ENCODE measurements around the gene GALNT1. TPM values are rescaled to one million over a fixed set of nuclear protein-coding genes. Genes with fewer than 3 reads are reported as not detected.
A peak's percentile ranks its signal among the peaks of the same experiment; 100 is the strongest.

The GALNT1 gene
- total and polyA plus RNA-seq, 2 of the 4 experiments (the other 2 are of a cell fraction) = 24.9 to 43.9 TPM

DNA sequence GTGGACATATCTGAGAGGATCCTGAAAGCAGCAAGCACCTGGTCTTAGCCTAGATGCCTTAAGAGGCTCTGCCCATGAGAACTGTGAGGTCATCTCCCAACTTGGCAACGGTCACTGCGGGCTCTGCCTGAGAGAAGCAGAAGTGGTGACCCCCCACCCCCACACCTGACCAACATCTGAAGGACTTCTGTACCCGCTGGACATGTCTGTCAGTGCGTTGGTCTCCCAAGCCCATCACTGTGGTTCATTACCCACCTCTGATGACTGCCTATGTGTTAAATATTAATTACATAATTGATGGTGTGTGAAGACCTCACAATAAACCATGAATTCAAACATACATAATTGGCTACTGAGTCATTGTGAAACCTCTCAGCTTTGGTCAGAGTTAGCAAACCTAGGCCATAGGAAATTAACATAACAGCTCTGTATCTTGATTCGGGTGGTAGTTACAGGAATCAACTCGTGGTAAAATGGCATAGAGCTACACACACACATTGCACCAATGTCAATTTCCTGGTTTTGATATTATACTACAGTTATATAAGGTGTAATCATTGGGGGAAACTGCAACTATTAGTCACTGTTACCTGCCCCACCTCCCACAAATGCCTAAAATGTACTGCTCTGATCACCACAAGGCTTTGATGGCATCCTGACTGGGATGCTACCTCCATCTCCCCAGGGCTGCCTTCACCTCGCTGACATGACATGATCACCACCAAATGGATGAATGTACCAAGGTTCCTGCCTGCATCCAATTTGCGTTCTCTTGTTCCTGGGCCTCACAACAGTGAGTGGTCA, 4.3 kb upstream of the GALNT1 start:
- Histone ChIP-seq H2BK120ac (ENCODE audit: low read depth, low read length) (no peak overlapping the region), H4K8ac (ENCODE audit: low read depth in 2 of 2, low read length in 2 of 2) (no peak overlapping the region), H3K9me3 (ENCODE audit: control insufficient read depth, insufficient read depth, low read length) (no peaks in the 10 kb centered on the region), H3K36me3 (ENCODE audit: control insufficient read depth, insufficient read depth, low read length) (no peaks in the 10 kb centered on the region), H2AFZ (replicated peaks; ENCODE audit: low read length, poor library complexity) (no peak overlapping the region), H3K18ac (ENCODE audit: low read depth, low read length) (no peak overlapping the region), H2BK15ac (ENCODE audit: low read depth, low read length) (no peak overlapping the region), H3K27me3 (ENCODE audit: control insufficient read depth, insufficient read depth, low read length) (no peaks in the 10 kb centered on the region), H3K4me2 (ENCODE audit: low read depth, low read length) (no peak overlapping the region), H3K9me1 (ENCODE audit: insufficient read depth, low read length) (peaks cover 3% of the 10 kb centered on the region; the same call in 1 of the 2 replicates), H3K23ac (ENCODE audit: low read depth, low read length) (no peak overlapping the region), H2AK5ac (ENCODE audit: low read depth, low read length) (no peak overlapping the region; the same call in 1 of the 2 replicates), H4K5ac (ENCODE audit: low read depth, low read length) (no peak overlapping the region), H2BK20ac (ENCODE audit: low read depth, low read length) (no peak overlapping the region), H3K4ac (ENCODE audit: low read depth, low read length) (0 out of 2 replicates have a peak overlapping the region, but pooled peaks have one; percentile 22), H2AK9ac (replicated peaks; ENCODE audit: low read depth, low read length, poor library complexity) (no peak overlapping the region), H3K9ac (ENCODE audit: low read depth, low read length) (no peak overlapping the region), H4K91ac (ENCODE audit: insufficient read depth, low read depth, low read length) (no peak overlapping the region), H3K4me3 (ENCODE audit: insufficient read depth, low read depth, low read length) (no peak overlapping the region), H3K14ac (replicated peaks; ENCODE audit: low read depth, low read length) (no peak overlapping the region), H3K4me1 (ENCODE audit: control insufficient read depth, insufficient read depth, low read length) (peaks cover 2% of the 10 kb centered on the region), H3K27ac (ENCODE audit: insufficient read depth, low read length) (no peak overlapping the region), H4K20me1 (ENCODE audit: insufficient read depth, low read length) (0 out of 2 replicates have a peak, but pooled peaks cover under 1% of the 10 kb centered on the region), H3K56ac (ENCODE audit: extremely low read depth, insufficient read depth, low read length) (no peak overlapping the region), H3K79me1 (ENCODE audit: low read depth in 1 of 2, low read length in 2 of 2) (peaks cover 2 to 4% of the 10 kb centered on the region in 2 experiments), H2BK5ac (ENCODE audit: low read depth, low read length, poor library complexity, severe bottlenecking) (no peak overlapping the region)
- no TSS peak for BruUV-seq (replicated peaks)
- POLR2A ChIA-PET (ENCODE audit: unreplicated experiment) = no interaction called here
- no peak for ATAC-seq (ENCODE audit: low read depth)
- dilution Hi-C loops (cut with HindIII; ENCODE audit: low sequenced_read_pairs, unreplicated experiment) (no loop called here), intact Hi-C loops (cut with micrococcal nuclease) (loop anchor here (10.0 kb wide), 1 partner anchor 82 kb away; the partner anchor contains the start of gene INO80C), in situ Hi-C loops (cut with MboI; ENCODE audit: low sequenced_read_pairs) (no loop called here)
- 95% methylated on average over 2 of the region's 8 CpGs; no CpG with 5 or more reads in 1 of the 2 experiments for WGBS, 2 experiments (ENCODE audit: extremely low coverage in 2 of 2, insufficient read length in 1 of 2)
- CTCF ChIA-PET = no interaction called here
- DNase-seq = no peak
- no peak for TF ChIP-seq NFE2L2 (IDR thresholded peaks at IDR 0.05; ENCODE audit: low read depth, low read length)
- no peak for TF ChIP-seq SMC3 (IDR thresholded peaks at IDR 0.05; ENCODE audit: low read depth, low read length)
- TF ChIP-seq RAD21 (IDR thresholded peaks at IDR 0.05; ENCODE audit: low read length) = no peak
- TF ChIP-seq, protein P1, sequence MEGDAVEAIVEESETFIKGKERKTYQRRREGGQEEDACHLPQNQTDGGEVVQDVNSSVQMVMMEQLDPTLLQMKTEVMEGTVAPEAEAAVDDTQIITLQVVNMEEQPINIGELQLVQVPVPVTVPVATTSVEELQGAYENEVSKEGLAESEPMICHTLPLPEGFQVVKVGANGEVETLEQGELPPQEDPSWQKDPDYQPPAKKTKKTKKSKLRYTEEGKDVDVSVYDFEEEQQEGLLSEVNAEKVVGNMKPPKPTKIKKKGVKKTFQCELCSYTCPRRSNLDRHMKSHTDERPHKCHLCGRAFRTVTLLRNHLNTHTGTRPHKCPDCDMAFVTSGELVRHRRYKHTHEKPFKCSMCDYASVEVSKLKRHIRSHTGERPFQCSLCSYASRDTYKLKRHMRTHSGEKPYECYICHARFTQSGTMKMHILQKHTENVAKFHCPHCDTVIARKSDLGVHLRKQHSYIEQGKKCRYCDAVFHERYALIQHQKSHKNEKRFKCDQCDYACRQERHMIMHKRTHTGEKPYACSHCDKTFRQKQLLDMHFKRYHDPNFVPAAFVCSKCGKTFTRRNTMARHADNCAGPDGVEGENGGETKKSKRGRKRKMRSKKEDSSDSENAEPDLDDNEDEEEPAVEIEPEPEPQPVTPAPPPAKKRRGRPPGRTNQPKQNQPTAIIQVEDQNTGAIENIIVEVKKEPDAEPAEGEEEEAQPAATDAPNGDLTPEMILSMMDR (conservative IDR thresholded peaks at IDR 0.05; ENCODE audit: low read depth, low read length) = no peak
- no peak for TF ChIP-seq RFX5 (IDR thresholded peaks at IDR 0.05; ENCODE audit: low read depth, low read length)
- no peak for TF ChIP-seq USF2 (IDR thresholded peaks at IDR 0.05; ENCODE audit: low read depth, low read length)
- TF ChIP-seq MAZ (IDR thresholded peaks at IDR 0.05; ENCODE audit: borderline replicate concordance, low read depth, low read length) = no peak
- TF ChIP-seq RCOR1 (IDR thresholded peaks at IDR 0.05; ENCODE audit: insufficient replicate concordance, low read length) = no peak
- TF ChIP-seq CHD1 (IDR thresholded peaks at IDR 0.05; ENCODE audit: low read depth, low read length) = no peak
- TF ChIP-seq CEBPB (IDR thresholded peaks at IDR 0.05; ENCODE audit: low read depth, low read length) = no peak
- TF ChIP-seq FOS (IDR thresholded peaks at IDR 0.05; ENCODE audit: low read depth, low read length) = no peak
- TF ChIP-seq MXI1 (IDR thresholded peaks at IDR 0.05; ENCODE audit: borderline replicate concordance, low read depth, low read length) = no peak
- no peak for TF ChIP-seq BHLHE40 (IDR thresholded peaks at IDR 0.05; ENCODE audit: low read depth, low read length)
- no peak for TF ChIP-seq POLR2A (IDR thresholded peaks at IDR 0.05; ENCODE audit: low read depth, low read length)
- TF ChIP-seq, protein P2, sequence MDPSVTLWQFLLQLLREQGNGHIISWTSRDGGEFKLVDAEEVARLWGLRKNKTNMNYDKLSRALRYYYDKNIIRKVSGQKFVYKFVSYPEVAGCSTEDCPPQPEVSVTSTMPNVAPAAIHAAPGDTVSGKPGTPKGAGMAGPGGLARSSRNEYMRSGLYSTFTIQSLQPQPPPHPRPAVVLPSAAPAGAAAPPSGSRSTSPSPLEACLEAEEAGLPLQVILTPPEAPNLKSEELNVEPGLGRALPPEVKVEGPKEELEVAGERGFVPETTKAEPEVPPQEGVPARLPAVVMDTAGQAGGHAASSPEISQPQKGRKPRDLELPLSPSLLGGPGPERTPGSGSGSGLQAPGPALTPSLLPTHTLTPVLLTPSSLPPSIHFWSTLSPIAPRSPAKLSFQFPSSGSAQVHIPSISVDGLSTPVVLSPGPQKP (IDR thresholded peaks at IDR 0.05; ENCODE audit: borderline replicate concordance, low read depth, low read length) = no peak
